ENCODE data around the gene ADGRG1. TPM values are rescaled to one million over a fixed set of nuclear protein-coding genes. Genes with fewer than 3 reads are reported as not detected.
A peak's percentile ranks its signal among the peaks of the same experiment; 100 is the strongest.

Gene ADGRG1
- total RNA-seq, result 10 to 100 TPM; 40.0 to 55.3 (median 45.7) TPM

DNA sequence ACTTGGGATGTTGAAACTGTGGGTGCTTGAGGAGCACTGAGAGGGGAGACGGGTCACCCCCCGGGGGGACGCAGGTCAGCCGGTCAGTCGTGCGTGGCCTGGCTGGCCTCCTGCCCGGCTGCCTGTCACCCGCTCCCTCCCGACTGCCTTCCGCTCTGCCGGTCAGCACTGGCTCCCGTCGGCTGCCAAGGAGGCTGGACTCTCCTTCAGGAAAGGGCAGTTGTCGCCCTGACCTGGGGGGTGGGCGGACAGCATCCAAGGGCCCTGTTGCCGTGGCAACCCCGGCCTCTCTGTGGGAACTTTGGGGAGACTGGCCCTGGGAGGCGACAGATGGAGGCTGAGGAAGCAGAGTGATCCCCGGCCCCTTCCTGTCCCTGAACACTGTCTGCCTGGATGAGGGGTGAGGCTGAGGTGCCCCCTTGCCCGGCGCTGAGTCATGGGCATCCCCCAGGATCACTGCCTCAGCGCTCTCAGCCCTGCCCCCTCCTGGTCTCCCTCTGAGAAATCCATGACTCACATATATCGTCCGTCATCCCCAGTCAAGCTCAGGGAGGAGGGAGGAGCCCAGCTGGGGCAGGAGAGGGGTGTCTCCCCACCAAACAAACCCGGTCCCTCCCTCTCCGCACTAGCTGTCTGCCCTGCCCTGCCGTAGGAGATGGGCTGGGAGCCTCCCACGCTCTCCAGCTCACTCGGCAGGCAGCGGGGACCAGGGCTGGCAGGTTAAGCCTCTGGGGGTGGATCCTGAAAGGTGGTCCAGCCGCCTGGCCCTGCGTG, at the start of gene ADGRG1:
Gene ADGRG1 (plus strand): TSS at position 623 of the 774 bp plus-strand sequence. CDS start 21,658 bp downstream, outside the sequence.
- H3K27ac ChIP-seq, result peak within 1 kb of the TSS in 3 of 4 donors; percentile 15 to 42 (median 41)
- H3K27me3 ChIP-seq, result peaks cover 8% of the 10 kb centered on the region
- WGBS, 2 donors (ENCODE audit: low coverage in 1 of 2), result 30% methylated on average over 30 of the region's 32 CpGs; no CpG with 5 or more reads in 1 of the 2 donors
- in situ Hi-C loops (cut with MboI; ENCODE audit: low pct_ligation_motif_present in 1 of 4, low pct_unique_long_range_greater_than_20kb in 1 of 4, low sequenced_read_pairs in 3 of 4) (no loop called here), intact Hi-C loops (cut with DNase I; ENCODE audit: low total_unique reads) (no loop called here)
- no peak for DNase-seq
- H3K36me3 ChIP-seq, result no peaks in the 10 kb centered on the region
- H3K4me1 ChIP-seq, result peaks cover 0 to 14% (median 8%) of the 10 kb centered on the region in 4 donors
- TF ChIP-seq POLR2AphosphoS5 (IDR thresholded peaks at IDR 0.05) (peak in 1 of 3 donors; percentile 15), EP300 (IDR thresholded peaks at IDR 0.05; ENCODE audit: low read depth) (no peak), CTCF (IDR thresholded peaks at IDR 0.05) (no peak)
- no peaks in the 10 kb centered on the region for H3K9me3 ChIP-seq
- H3K4me3 ChIP-seq, result no peak within 1 kb of the TSS

DNA sequence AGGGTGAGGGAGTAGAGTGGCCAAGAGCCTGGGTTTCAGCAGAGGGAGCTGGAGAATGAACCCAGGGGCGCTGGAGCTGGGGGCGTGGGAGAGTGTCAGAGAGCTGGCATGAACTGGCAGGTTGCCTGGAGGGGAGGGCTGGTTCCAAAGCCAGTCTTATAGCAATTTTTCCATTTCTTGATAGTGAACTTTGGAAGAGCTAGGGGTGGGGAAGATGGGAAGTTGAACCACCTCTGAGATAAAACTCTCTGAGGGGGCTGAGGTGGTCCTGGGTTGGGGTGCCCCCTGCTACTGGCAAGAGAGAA, 49.1 kb upstream of the ADGRG1 start:
- Histone ChIP-seq H3K4me1 (peaks cover 0 to 4% (median 0%) of the 10 kb centered on the region in 4 donors), H3K4me3 (no peak overlapping the region), H3K27ac (no peak overlapping the region), H3K27me3 (no peaks in the 10 kb centered on the region), H3K36me3 (no peaks in the 10 kb centered on the region), H3K9me3 (no peaks in the 10 kb centered on the region)
- intact Hi-C loops (cut with DNase I; ENCODE audit: low total_unique reads) (loop anchor here (10.0 kb wide), 1 partner anchor 415 kb away; no protein-coding TSS in a partner anchor), in situ Hi-C loops (cut with MboI; ENCODE audit: low pct_ligation_motif_present in 1 of 4, low pct_unique_long_range_greater_than_20kb in 1 of 4, low sequenced_read_pairs in 3 of 4) (no loop called here)
- DNase-seq, result no peak
- 63 to 76% methylated on average over 2 of the region's 2 CpGs for WGBS, 2 donors (ENCODE audit: low coverage in 1 of 2)
- TF ChIP-seq EP300 (IDR thresholded peaks at IDR 0.05; ENCODE audit: low read depth) (no peak), POLR2AphosphoS5 (IDR thresholded peaks at IDR 0.05) (no peak), POLR2A (IDR thresholded peaks at IDR 0.05) (no peak), CTCF (IDR thresholded peaks at IDR 0.05) (no peak)

DNA sequence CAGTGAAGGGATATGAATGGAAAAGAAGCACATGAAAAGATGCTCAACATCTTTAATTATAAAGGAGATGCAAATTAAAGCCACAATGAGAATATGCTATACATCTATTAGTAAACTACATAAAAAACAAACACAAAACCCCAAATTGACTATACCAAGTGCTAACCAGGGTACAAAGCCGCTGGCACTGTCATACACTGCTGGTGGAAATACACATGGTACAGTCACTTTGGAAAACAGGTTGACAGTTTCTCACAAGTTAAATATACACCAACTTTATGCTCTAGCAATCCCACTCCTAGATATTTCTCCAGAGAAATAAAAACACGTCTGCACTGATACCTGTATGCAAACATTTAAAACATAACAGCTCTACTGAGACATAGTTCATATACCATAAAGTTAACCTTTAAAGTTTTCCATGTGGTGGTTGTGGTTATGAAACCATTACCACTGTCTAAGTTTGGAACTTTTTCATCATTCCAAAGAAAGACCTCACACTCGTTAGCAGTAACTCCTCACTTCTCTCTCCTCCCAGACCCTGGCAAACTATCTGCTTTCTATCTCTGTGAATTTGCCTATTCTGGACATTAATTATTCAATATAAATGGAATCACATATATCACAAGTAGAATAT, 43.3 kb upstream of the ADGRG1 start:
- intact Hi-C loops (cut with DNase I; ENCODE audit: low total_unique reads) (no loop called here), in situ Hi-C loops (cut with MboI; ENCODE audit: low pct_ligation_motif_present in 1 of 4, low pct_unique_long_range_greater_than_20kb in 1 of 4, low sequenced_read_pairs in 3 of 4) (no loop called here)
- no peaks in the 10 kb centered on the region for H3K36me3 ChIP-seq
- H3K4me1 ChIP-seq, result no peaks in the 10 kb centered on the region
- DNase-seq, result no peak
- no peaks in the 10 kb centered on the region for H3K9me3 ChIP-seq
- WGBS, 2 donors (ENCODE audit: low coverage in 1 of 2), result 0 to 35% methylated on average over 2 to 3 of the region's 3 CpGs
- H3K27me3 ChIP-seq, result peaks cover 6% of the 10 kb centered on the region
- no peak overlapping the region for H3K4me3 ChIP-seq
- H3K27ac ChIP-seq, result no peak overlapping the region
- TF ChIP-seq EP300 (IDR thresholded peaks at IDR 0.05; ENCODE audit: low read depth) (no peak), POLR2A (IDR thresholded peaks at IDR 0.05) (no peak), CTCF (IDR thresholded peaks at IDR 0.05) (no peak), POLR2AphosphoS5 (IDR thresholded peaks at IDR 0.05) (no peak)

GRCh38 chr16:57588831-57589230, 39.6 kb upstream of the ADGRG1 start:
- TF ChIP-seq CTCF (IDR thresholded peaks at IDR 0.05) (no peak), EP300 (IDR thresholded peaks at IDR 0.05; ENCODE audit: low read depth) (no peak)
- WGBS, 2 donors (ENCODE audit: low coverage in 1 of 2), result 73% methylated on average over 7 of the region's 7 CpGs; no CpG with 5 or more reads in 1 of the 2 donors
- H3K4me1 ChIP-seq, result peaks cover 0 to 3% (median 2%) of the 10 kb centered on the region in 4 donors
- no peak overlapping the region for H3K27ac ChIP-seq
- intact Hi-C loops (cut with DNase I; ENCODE audit: low total_unique reads), result no loop called here
- in situ Hi-C loops (cut with MboI; ENCODE audit: low pct_ligation_motif_present in 1 of 4, low pct_unique_long_range_greater_than_20kb in 1 of 4, low sequenced_read_pairs in 3 of 4), result no loop called here
- peaks cover 6% of the 10 kb centered on the region for H3K27me3 ChIP-seq
- H3K36me3 ChIP-seq, result no peaks in the 10 kb centered on the region
- H3K4me3 ChIP-seq, result no peak overlapping the region
- DNase-seq, result no peak
- no peaks in the 10 kb centered on the region for H3K9me3 ChIP-seq

All from transverse colon (tissue), 4 donors.